H1 (cell line): Measurements from ENCODE around the gene PDE2A. TPM values are rescaled to one million over a fixed set of nuclear protein-coding genes. Genes with fewer than 3 reads are reported as not detected.

Source experiments
- MAFK ChIP-seq: IDR thresholded peaks from 2 replicates; pipeline ENCODE4 v1.6.1; 2012; ENCODE audit warnings: low read depth, mild to moderate bottlenecking, improper control_type of control experiment, low read length
- PHF8 ChIP-seq: fragments of 200-600 bp; sonication (generic); conservative IDR thresholded peaks from 2 replicates; pipeline ENCODE4 v1.7.1; 2012; ENCODE audit warnings: low read depth, mild to moderate bottlenecking, inconsistent platforms, low read length, moderate library complexity
- RFX5 ChIP-seq: IDR thresholded peaks from 2 replicates; pipeline ENCODE4 v1.6.1; 2011; ENCODE audit warnings: low read depth, low read length, improper control_type of control experiment, borderline replicate concordance
- polyA plus RNA-seq, 7 experiments: library from polyadenylated mRNA; depleted of rRNA in 3 of 7; stranded (reverse) in 5 of 7; unstranded in 2 of 7; fragments of >200 nt in 5 of 7; fragments of 200-250 nt in 2 of 7; gene quantifications; 1 replicate in 5 of 7; 2 replicates in 1 of 7; 4 replicates in 1 of 7; pipeline versions ENCODE4 v1.2.1 to v1.2.3, GENCODE V29; 2011 to 2013; ENCODE audit warnings: missing spikeins in 2 of 7, mixed read lengths in 2 of 7
- total RNA-seq: library from RNA; stranded (reverse); fragmentation: NEBNext Ultra II Directional; extraction: Animal tissue kit (Norgen Biotek cat#: 25700); gene quantifications from 2 replicates; pipeline ENCODE4 v1.2.1, GENCODE V29; 2021

PDE2A gene
- total and polyA plus RNA-seq, 2 of the 8 experiments (the other 6 are each of a cell fraction or from before 2014, with no cell fraction given): 3.4 to 7.1 TPM

DNA sequence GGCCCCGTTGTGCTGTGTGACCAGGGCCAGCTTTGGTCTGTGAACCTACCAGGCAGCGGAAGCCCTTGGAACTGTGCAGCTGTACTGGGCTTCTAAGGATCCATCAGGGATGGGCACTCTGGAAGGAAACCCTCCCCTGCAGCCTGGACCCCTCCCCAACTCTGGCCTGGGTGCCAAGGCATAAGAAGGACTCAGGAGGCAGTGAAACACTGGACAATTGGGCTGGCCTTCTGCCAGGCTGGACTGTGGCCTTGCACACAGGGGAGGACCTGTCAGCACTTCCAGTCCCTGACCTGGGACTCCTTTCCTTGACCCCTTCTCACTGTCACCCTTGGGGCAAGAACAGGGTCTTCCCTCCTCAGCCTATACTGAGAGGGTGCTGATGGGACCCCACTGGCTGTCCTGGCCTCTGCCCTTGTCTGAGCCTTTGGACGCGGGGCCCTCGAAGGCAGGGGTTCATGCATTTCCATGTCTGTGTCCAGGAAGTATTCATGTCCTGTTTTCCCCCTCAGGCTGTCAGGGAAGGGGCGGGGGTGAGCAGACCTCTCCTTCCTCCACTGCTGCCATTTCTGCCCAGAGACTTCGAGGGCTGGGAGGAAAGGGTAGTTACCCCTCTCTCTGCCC lies 39.6 kb downstream of the PDE2A start (continued):
- TF ChIP-seq PHF8 (no peak), RFX5 (no peak), MAFK (no peak)
